Muscle of arm (tissue), 12 donors: ENCODE results near the gene KCNIP4. TPM values are rescaled to one million over a fixed set of nuclear protein-coding genes. Genes with fewer than 3 reads are reported as not detected.
"Not testable (repeated sequence)": the region's sequence is repeated elsewhere in the genome, so short reads cannot be mapped to it uniquely, and the experiment has no call there.

Experiments
- DNase-seq: peaks from one replicate; pipeline ENCODE4 v3.0.0-alpha.2; 2013
- polyA plus RNA-seq, 12 donors: library from polyadenylated mRNA; unstranded; fragments of 120-200 nt; gene quantifications; one replicate each; pipeline ENCODE4 v1.2.1, GENCODE V29; 2013; ENCODE audit not compliant: insufficient read length in 12 of 12

The KCNIP4 gene
- polyA plus RNA-seq, 12 donors, result 1.3 to 3.3 (median 2.2) TPM; not detected in 2

- no peak for DNase-seq
Observed at GRCh38 chr4:20761382-20761781, 1187.2 kb downstream of the KCNIP4 start.

- DNase-seq, result no peak
Observed at GRCh38 chr4:20760053-20760452, 1188.5 kb downstream of the KCNIP4 start.

GRCh38 chr4:20754036-20754435 is 1194.5 kb downstream of the KCNIP4 start:
- DNase-seq, result no peak

DNA sequence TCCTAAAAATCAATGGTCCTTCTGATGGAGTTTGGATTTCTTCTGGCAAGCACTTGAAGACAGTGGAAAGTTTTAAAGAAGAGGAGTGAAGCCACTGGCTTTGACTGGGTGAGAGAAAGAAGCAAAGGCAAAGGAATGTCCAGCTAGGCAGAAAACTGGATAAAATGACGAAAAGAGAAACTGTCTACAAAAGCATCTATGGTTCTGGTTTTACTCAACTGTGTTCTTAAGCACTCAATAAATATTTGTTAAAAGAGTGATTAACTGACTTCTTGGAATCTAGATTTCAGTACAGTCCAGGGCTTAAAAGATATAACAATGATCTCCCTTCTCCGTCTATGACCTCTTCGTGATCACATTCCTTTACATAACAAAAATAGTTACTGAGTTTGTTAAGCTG is 1195.9 kb downstream of the KCNIP4 start:
- DNase-seq, result no peak

DNA sequence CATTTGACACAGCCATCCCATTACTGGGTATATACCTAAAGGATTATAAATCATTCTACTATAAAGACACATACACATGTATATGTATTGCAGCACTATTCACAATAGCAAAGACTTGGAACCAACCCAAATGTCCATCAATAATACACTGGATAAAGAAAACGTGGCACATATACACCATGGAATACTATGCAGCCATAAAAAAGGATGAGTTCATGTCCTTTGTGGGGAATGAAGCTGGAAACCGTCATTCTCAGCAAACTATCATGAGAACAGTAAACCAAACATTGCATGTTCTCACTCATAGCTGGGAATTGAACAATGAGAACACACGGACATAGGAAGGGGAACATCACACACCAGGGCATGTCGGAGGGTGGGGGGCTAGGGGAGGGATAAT is 1202.6 kb downstream of the KCNIP4 start:
- not testable (repeated sequence) for DNase-seq

GRCh38 chr4:20735931-20736330 is 1212.6 kb downstream of the KCNIP4 start:
- no peak for DNase-seq

DNA sequence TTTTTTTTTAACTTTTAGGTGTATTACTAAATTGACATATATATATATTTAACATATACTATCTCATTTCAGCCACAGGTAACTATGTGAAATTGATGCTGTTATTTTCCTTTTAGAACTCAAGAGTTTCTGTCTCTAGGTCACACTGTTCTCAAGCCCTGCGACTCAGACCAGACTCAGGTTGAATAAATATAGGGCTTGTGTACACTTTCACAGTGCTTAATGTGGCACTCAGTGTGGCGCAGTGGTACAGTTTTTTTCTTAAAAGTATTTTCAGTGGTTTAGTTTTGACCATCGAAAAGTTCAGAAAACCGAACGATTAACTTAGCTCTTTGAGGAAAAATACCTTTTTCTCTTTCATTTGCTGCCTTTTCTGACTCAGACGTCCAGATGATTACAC is 1223.7 kb downstream of the KCNIP4 start:
- no peak for DNase-seq

DNA sequence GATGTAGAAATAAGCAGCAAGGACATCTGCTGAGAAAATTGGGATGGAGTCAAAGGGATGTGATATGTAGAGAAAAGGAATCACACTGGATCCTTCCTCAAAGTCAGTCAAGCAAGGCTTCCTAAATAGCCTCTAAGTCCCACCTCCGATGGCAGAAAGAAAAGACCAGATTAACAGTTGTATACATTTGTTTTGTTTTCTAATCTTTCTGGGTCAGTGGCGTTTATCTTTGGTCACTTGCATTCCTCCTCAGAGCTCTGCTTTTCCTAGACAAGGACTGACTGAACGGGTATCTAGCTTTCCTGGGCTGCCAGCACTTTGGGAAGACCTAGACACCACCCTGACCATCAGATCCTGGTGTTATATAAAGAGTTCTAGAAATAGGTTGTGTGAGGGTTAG is 1225.1 kb downstream of the KCNIP4 start:
- DNase-seq, result no peak

DNA sequence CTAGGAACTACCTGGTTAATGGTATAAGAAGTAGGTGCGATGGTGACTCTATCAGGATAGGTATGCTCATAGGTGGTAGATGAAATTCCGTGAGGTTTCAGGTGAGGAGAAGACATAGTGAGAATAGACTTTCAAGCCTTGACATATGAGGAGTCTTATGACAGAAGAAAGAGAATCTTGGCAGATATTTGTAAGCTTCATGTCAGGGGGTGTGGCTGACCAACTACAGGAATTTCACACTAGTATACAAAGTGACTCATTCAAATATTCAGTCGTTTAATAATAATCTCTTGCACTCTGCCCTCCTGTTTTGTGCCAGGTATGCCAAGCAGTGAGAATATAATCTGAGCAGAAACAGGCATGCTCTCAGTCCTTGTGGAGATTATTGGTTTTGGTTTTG is 1225.6 kb downstream of the KCNIP4 start:
- DNase-seq, result no peak

- no peak for DNase-seq
Observed at GRCh38 chr4:20711335-20711734, 1237.2 kb downstream of the KCNIP4 start.

DNA sequence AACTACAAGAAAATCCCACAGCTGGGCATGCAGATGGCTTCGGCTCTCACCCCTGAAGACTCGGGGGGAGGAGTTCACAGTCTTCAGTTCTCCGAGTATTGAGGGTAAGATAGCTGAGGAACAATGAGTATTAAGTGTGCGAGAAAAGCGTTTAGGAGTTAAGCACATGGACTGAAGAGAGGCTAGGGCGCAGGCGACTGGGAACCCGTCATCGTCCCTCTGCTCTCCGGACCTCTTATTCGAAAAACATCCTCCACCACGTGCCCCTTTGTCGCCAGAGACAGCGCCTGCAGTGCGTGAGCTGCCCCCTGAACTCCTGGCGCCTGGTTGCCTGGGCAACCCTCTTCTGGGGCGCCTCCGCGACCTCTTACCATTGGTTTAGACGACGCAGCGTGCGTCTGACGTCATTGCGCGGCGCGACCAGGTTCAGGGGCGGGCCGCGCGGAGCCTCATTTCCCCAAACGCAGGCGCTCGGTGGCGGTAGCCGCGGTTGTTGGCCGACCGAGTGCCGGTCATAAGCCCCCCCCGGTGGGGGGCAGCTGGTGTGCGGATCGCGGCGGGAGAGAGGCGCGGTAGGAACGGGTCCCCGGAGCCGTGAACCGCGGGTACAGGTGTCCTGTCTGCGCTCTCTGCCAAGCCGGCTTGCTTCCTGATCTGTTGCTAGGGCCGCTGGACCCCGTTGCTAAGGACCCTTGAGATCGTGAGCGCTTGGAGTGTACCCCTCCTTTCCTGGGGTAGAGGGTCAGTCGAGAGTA is 1248.4 kb downstream of the KCNIP4 start, which contains the start of gene PACRGL:
PACRGL (plus strand) TSS at position 452 of the 755 bp plus-strand sequence. CDS start 4,024 bp downstream, outside the sequence.
- peak; percentile 95 for DNase-seq

- DNase-seq, result no peak
Observed at GRCh38 chr4:20698820-20699219, 1249.8 kb downstream of the KCNIP4 start.

GRCh38 chr4:20698382-20698781 is 1250.2 kb downstream of the KCNIP4 start:
- DNase-seq, result no peak

GRCh38 chr4:20696815-20697214 is 1251.8 kb downstream of the KCNIP4 start:
- DNase-seq, result no peak

- DNase-seq, result no peak
Observed at GRCh38 chr4:20687864-20688263, 1260.7 kb downstream of the KCNIP4 start.

- DNase-seq, result peak; percentile 31
Observed at GRCh38 chr4:20684852-20685763, 1263.5 kb downstream of the KCNIP4 start.

DNA sequence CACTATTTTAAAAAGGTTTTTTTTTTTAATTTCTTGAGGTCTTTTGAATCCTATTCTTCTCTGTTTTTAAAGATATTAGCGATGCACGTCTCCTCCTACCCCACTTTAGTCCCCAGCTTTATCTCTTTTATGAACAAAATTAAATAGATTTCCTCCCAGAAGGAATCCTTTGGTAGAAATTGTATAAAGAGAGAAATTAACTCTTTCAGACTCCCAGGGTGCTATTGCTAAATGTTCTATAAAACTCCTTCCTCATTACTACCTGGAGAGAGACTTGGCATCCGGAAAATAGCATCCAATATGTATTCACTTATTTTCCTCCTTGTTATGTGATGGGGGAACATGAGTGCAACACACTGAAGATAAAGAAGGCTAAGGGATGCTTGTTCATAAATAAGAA is 1264.8 kb downstream of the KCNIP4 start:
- no peak for DNase-seq

- DNase-seq, result no peak
Observed at GRCh38 chr4:20682853-20683252, 1265.7 kb downstream of the KCNIP4 start.

DNA sequence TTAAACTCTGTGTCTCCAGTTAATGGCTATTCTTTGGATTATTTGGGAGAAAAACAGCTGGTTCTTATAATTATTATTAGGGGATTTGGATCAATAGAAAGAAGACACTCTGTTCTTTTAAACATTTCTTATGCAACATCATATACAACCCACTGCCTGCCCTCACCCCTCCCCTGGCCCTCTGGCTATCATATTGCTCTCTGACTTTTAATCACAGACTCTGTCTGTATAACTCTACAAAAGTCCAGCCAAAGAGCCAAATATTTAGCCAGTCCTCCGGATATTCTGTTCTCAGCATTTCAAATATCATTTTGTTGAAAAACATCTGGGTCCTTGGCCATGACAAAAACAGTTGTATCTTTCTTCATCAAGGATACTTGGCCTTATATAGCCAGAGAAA is 1267.3 kb downstream of the KCNIP4 start:
- no peak for DNase-seq

GRCh38 chr4:20680736-20681135 is 1267.8 kb downstream of the KCNIP4 start:
- no peak for DNase-seq

DNA sequence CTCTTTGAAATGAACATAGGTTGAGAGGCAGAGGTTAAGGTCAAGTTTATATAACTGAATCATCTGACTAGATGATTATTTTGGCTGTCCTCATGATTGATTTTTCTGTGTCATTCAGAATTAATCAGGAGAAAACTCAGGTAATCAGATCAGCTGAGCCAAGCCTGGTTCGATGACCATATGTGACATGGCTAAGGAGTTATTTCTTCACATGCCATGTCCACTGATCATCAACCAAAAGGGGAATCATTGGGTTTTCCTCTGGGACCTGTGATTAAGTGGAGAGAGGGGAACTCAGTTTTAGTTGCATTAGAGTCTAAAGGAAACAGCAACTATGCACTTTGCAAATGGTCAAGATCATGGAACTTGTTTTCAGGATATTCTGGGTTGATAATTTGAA is 1268.6 kb downstream of the KCNIP4 start:
- no peak for DNase-seq
